Activated gamma-delta T cell treated with anti-CD3 and anti-CD28 coated beads, Interleukin-2, amount 50 U/mL, for 16 hours (primary cell): Measurements from ENCODE around the gene AK8.

ENCODE experiments used
- DNase-seq: peaks from one replicate; pipeline ENCODE4 v3.0.0-alpha.2; 2020; ENCODE audit warnings: low read depth

AK8 gene

GRCh38 chr9:132770770-132771310 lies 107.2 kb downstream of the AK8 start:
- no peak for DNase-seq

- DNase-seq: peak; percentile 44
These were observed 107.9 kb downstream of the AK8 start for GRCh38 chr9:132769906-132770769.

GRCh38 chr9:132768932-132769905 lies 108.9 kb downstream of the AK8 start:
- peak; percentile 42 for DNase-seq

- no peak for DNase-seq
These were observed 114.5 kb downstream of the AK8 start for GRCh38 chr9:132763574-132763973.

GRCh38 chr9:132762896-132763295 lies 115.2 kb downstream of the AK8 start:
- no peak for DNase-seq

- DNase-seq: no peak
These were observed 116.5 kb downstream of the AK8 start for GRCh38 chr9:132761602-132762001.

- DNase-seq: no peak
These were observed 118.0 kb downstream of the AK8 start for GRCh38 chr9:132760057-132760456.

GRCh38 chr9:132757016-132757415 lies 121.1 kb downstream of the AK8 start:
- DNase-seq: no peak

GRCh38 chr9:132756214-132756845 lies 121.8 kb downstream of the AK8 start:
- no peak for DNase-seq

- no peak for DNase-seq
These were observed 123.0 kb downstream of the AK8 start for GRCh38 chr9:132755096-132755495.

- DNase-seq: no peak
These were observed 123.8 kb downstream of the AK8 start for GRCh38 chr9:132754236-132754635.

GRCh38 chr9:132753593-132753880 lies 124.5 kb downstream of the AK8 start:
- no peak for DNase-seq

- no peak for DNase-seq
These were observed 125.0 kb downstream of the AK8 start for GRCh38 chr9:132752877-132753592.

GRCh38 chr9:132750668-132751067 lies 127.4 kb downstream of the AK8 start:
- DNase-seq: no peak

- DNase-seq: no peak
These were observed 128.8 kb downstream of the AK8 start for GRCh38 chr9:132749306-132749705.

GRCh38 chr9:132748450-132748849 lies 129.6 kb downstream of the AK8 start:
- DNase-seq: no peak

GRCh38 chr9:132745756-132746709 lies 132.1 kb downstream of the AK8 start:
- DNase-seq: no peak

GRCh38 chr9:132744881-132745755 lies 133.0 kb downstream of the AK8 start:
- DNase-seq: no peak

- no peak for DNase-seq
These were observed 134.1 kb downstream of the AK8 start for GRCh38 chr9:132743931-132744479.
